HG02973 (cell line): ENCODE measurements around the gene SNN.
A peak's percentile ranks its signal among the peaks of the same experiment; 100 is the strongest.

Experiments used
- ATAC-seq: cut with Tn5 transposase; IDR thresholded peaks from one replicate; pipeline ENCODE4 v1.9.1; 2021; ENCODE audit warnings: moderate library complexity; ENCODE audit not compliant: unreplicated experiment

Gene SNN

DNA sequence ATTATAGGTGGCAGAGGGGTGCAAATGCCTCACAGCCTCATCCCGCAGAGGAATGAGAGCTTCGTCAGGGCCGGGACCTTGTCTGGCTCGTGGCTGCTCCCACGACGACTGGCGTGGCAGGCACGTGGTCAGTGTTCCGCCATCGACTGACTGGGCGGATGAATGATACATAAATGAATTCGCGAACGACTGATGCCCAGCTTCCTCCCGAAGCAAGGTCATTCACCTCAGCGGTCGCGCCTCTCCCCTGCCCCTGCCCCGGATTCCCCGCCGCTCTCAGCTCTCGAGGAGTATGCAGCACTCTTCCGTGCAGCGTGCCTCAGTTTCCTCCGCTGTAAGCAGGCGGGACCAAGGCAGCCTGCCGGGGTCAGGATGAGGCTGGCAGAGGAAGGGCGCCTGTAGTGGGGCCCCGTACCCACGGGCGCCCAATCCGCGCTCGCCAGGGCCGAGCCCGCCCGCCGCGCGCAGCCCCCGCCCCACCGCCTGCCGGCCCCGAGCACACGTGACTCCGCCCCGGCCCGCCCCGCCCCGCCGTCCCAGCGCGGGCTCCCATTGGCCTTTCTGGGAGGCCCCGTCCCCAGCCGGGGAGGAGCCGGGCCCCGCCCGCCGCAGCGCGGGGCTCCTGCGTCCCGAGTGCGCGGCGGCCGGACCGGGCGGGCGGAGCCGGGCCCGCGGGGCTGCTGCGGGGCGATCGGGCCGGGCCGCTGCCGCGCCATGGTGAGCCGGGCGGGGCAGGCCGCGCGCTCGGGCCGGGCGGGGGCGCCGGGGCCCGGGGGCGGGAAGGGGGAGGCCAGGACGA, at the start of gene SNN:
Gene SNN, plus strand, starts transcription at position 632 of the 799 bp plus-strand sequence. CDS start 7,605 bp downstream, outside the sequence.
- ATAC-seq: peak; percentile 53

- no peak for ATAC-seq
Observed at GRCh38 chr16:11619327-11619851, 48.9 kb upstream of the SNN start.

DNA sequence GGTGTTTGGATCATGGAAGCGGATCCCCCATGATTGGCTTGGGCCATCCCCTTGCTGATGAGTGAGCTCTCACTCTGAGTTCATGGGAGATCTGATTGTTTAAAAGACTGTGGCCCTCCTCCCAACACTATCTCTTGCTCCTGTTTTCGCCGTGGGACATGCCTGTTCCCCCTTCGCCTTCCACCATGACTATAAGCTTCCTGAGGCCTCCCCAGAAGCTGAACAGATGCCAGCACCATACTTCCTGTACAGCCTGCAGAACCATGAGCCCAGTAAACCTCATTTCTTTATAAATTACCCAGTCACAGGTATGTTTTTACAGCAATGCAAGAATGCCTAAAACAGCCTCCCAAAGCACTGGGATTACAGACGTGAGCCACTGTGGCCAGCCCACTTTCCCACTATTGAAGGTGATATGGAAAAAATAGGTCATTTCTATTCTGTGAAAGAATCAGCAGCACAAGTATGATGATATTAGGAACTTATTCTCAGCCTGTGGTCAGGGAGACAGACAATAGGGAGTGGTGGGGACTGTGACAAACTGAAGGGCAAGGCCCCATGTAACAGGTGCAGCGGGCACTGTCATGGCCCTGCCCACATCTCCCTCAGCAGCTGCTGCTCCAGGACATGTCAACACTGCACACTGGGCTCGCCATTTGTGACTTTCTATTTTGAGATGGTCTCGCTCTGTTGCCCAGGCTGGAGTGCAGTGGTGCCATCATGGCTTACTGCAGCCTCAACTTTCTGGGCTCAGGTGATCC, 47.8 kb upstream of the SNN start:
- ATAC-seq: no peak

- ATAC-seq: no peak
Observed at GRCh38 chr16:11621539-11621919, 46.7 kb upstream of the SNN start.

- ATAC-seq: no peak
Observed at GRCh38 chr16:11621920-11622651, 46.2 kb upstream of the SNN start.

GRCh38 chr16:11624205-11624604, 44.0 kb upstream of the SNN start:
- no peak for ATAC-seq

DNA sequence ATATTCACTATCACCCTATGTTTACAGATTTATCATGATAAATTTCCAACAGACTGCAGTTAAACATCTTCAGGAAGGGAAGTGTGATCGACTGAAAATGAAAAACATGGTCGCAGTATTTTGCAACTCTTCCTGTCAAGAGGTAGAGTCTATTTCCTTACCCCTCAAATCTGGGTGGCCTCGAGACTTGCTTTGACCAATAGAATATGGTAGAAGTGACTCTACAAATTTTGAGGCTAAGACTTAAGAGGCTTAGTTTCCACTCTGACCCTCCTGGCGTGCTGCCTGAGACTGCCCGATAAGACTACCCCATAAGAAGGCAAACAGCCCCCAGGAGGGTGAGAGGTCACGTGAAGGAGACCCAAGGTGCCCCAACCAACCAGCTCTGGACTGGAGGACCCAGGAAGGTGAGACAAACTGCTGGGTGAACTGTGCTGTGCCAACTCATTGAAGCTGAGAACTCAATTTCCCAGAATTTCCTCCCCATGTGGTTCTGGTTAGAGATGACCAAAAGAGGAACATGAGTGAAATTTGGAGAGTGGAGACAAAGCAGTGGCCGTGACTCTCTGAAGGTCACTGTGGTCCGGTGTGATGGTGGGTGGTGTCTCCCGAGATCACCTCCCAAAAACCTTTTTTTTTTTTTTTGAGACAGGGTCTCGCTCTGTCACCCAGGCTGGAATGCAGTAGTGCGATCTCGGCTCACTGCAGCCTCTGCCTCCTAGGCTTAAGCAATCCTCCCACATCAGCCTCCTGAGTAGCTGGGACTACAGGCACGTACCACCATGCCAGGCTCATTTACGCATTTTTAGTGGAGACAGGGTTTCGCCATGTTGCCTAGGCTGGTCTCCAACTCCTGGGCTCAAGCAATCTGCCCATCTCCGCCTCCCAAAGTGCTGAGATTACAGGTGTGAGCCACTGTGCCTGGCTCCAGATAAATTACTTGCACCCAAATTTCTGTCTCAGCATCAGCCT, 43.3 kb upstream of the SNN start:
- no peak for ATAC-seq

GRCh38 chr16:11625769-11626168, 42.5 kb upstream of the SNN start:
- ATAC-seq: no peak

- ATAC-seq: no peak
Observed at GRCh38 chr16:11626657-11627291, 41.5 kb upstream of the SNN start.

- ATAC-seq: no peak
Observed at GRCh38 chr16:11627292-11627663, 41.0 kb upstream of the SNN start.

GRCh38 chr16:11627822-11628457, 40.3 kb upstream of the SNN start:
- ATAC-seq: no peak

DNA sequence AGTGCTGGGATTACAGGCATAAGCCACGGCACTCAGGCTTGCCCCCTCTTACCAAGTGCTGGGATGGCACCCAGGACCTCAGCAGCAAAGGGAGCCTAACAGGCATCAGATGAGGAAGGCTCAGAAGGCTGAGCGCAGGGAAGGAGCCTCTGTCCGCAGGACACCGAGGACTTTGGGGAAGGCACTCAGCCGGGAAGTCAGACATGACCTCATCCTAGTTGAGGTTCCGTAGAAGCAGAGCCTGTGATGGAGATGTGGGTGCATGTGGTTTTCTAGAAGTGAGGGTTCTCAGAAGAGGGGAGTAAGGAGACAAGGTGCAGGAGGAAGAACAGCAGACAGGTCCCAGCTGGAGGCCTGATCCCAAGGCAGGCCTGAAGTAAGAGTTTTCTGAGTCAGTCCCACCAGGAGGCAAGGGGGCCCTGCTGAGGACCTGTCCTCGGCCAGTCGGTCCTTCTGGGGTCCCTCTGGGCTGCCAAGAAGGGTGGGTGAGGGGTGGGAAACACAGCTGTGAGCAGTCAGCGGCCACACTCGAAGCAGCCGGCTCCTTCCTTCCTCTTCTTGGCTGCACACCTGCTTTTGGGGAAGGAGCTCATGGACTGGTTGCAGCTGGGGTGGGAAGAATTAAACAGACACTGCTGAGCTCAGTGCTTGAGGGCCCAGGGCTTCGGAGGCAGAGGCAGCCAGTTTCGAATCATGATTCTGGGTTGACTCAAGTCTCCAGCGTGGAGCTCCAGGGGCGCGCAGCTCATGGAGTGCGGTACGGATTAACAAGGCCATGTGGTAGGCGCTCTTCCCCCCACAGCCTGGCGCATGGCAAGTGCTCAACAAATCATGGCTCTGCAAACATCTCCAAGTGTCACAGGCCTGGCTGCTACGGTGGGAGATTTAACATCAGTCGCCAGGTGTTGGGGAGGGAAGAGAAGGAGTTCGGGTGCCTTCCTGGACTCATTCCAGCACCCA, 38.9 kb upstream of the SNN start:
- no peak for ATAC-seq

DNA sequence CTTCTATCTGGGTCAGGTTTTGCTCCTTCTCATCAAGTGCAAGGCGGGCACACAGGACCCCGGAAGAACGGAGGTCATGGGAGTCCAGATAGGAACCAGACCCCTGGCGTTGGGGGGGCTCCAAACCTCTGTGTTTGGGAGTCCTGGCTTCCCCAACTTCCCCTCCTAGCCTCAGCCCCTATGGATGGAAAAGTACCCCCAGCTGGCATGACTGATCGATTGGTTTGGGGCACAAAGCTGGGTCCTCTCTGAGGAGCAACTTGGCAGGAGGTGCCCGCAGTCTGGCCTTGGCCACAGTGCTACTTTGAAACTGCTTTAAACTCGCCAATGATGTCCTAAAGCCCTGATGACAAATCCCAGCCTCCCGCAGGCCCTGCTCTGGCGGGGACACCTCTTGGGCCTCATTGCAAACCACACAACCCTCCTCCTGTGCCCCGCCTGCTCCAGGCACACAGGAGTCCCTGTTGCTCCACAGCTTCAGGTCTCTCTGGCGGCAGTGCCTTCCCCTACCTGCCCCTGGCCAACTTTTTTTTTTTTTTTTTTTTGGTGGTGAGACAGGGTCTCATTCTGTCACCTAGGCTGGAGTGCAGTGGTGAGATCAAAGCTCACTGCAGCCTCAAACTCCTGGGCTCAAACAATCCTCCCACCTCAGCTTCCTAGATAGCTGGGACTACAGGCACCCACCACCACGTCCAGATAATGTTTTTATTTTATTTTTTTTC, 38.0 kb upstream of the SNN start:
- no peak for ATAC-seq

DNA sequence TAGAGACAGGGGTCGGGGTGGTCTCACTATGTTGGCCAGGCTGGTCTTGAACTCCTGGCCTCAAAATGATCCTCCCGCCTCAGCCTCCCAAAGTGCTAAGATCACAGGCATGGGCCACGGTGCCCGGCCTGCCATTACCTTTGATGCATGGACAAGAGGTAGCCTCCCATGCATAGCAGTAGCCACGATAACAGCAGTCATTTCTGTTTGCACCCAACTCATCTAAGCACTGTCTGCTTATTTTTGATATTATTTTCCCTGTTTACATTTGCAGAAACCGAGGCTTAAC, 37.5 kb upstream of the SNN start:
- ATAC-seq: no peak

GRCh38 chr16:11631214-11631613, 37.0 kb upstream of the SNN start:
- no peak for ATAC-seq

GRCh38 chr16:11632455-11632939, 35.8 kb upstream of the SNN start:
- no peak for ATAC-seq

DNA sequence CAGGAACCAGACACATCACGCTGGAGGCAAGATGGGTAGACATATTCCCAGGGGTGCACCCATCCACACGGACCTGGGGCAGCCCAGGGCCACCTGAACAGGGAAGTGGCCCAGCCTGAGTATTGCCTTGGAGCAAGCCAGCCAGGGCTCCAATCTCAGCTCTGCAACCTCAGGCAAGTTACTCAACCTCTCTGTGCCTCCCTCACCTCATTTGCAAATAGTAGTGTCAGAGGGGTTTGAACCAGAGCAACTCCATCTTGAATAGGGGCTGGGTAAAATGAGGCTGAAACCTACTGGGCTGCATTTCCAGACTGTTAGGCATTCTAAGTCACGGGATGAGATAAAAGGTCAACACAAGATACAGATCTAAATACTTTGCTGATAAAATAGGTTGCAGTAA, 35.1 kb upstream of the SNN start:
- no peak for ATAC-seq

DNA sequence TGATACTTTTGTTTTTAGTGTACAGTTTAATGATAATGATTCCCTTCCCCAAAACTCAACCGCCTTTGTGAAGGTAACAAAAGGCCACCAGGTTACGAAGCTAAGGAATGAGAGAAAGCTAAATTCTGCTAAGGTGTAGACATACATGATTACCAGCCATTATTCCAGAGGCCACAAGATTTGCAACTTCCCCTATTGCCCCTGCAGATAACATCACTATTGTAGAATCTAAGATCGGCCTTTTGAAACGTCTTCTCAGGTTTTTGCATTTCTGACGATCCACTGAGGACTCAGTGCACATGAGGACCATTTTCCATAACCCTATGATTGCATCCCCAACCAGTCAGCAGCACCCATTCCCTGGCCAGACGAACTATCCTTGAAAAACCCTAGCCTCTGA, 33.9 kb upstream of the SNN start:
- ATAC-seq: no peak
